Measurements from ENCODE around the gene EPS8.
"Not testable (repeated sequence)": the region's sequence is repeated elsewhere in the genome, so short reads cannot be mapped to it uniquely, and the experiment has no call there.

EPS8 gene

DNA sequence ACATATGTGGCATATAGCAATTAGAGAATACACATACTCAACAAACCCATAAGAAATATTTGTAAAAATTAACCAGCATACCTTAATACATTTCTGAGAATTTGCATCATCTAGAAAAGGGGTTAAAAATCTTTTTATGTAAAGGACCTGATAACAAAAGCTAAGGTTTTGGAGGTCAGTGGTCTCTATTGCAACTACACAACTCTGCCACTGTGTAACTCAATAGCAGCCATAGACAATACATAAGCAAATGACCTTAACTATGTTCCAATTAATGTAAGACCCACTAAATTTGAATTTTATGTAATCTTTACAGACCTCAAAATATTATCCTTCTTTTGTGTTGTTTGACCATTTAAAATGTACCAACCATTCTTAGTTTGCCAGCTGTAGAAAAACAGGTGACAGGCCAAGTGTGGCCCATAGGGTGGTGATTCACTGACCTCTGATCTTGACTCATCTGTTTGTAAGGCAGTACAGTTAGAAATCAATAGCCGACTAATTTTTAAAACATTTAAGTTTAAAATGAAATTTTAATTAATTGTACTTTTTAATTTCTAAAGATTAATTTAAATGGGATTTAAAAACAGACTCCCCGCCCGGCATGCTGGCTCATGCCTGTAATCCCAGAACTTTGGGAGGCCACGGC is 7.4 kb upstream of the EPS8 start:
- FAIRE-seq: no peak

DNA sequence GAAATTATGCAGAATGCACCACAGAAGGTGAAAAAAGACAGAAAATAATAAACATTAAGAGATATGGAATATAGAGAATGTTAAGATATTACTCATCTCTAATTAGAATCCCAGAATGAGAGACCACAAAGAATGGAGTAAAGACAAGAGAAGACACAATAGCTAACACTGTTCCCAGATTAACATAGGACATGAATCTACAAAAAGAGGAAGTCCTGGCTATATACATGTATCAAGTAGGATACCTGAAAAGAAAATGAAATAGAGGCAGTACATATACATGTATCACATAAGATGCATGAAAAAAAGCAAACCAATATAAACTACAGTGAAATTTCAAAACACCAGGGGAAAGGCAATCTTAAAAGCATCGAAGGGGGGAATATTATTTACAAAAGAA is 5.6 kb upstream of the EPS8 start:
- FAIRE-seq: no peak

- FAIRE-seq: no peak
These were observed 5.0 kb upstream of the EPS8 start for GRCh38 chr12:15794196-15794595.

DNA sequence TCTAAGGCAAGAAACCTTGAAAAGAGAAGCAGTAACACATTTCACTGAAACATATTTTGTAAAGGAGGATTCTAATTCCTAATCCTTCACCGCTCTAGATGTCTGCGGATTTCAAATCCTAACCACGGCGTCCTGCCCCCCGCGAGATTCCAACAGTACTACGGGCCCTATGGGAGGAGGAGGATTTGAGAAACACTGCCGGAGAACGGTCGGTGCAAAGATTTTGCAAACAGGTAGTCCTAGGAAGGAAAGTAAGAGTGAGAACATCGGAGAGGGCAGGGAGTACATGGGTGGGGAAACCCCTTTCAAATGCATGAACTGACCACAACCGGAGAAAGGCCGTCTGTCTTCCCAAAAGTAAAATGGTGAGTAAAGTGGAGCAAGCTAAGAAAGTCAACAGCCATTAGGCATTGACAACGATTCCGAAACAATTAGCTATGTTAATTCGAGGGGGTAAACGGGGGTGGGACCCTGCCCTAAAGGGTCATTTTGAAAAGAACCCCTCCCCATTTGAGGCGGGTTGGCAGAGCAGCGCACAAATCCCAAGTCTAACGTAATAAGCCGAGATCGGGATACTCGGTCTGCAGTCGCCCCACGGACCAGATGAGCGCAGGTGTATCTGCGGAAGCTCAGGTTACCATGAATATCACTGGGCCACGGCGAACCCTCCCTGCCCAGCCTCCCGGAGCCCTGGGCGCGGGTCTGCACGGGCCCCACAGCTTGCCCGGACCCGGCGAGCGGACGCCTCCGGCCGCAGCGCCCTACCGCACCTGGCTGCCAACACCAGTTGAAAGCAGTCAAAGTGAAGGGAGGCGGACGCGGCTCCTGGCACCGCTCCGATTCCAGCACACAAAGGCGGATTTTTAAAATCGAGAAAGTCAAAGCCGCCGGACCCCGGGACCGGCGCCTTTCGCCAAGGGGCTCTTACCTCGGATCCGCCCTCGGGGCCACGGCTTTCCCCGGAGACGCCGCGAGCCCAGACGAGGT is 662 bp downstream of the EPS8 start:
- no peak for FAIRE-seq

DNA sequence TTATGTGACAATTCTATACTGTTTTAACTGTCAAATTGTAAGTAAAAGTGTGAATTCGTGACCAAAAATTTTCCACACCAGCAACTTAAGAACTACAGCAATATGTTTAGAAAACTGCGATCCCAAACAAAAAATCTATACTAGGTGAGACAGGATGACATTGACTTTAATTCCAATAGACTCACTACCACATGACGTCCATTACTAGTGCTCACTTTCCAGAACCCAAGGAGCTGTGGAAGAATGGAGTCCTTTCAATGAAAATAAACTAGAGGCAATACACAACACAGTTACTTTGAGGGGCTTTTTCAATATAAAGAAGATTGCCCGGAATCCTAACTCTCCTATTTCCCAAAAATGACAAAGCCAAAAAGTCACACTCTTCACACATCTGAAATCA is 1.4 kb downstream of the EPS8 start:
- FAIRE-seq: no peak

GRCh38 chr12:15786772-15787171 is 2.4 kb downstream of the EPS8 start:
- no peak for FAIRE-seq

DNA sequence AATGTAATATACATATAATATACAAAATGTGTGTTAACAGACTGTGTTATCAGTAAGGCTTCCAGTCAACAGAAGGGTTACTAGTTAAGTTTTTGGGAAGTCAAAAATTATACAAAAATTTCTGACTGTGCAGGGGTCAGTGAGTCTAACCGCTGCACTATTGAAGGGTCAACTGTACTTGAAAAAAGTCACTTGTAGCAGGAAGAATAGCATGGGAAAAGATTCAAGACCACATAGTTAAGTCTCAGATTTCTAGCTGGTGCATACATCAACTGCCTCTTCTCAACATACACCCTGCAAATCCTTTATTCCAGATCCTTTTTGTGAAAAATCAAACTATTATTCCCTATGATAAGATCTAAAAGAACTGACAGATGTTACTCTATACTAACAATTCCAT is 5.9 kb downstream of the EPS8 start:
- FAIRE-seq: no peak

DNA sequence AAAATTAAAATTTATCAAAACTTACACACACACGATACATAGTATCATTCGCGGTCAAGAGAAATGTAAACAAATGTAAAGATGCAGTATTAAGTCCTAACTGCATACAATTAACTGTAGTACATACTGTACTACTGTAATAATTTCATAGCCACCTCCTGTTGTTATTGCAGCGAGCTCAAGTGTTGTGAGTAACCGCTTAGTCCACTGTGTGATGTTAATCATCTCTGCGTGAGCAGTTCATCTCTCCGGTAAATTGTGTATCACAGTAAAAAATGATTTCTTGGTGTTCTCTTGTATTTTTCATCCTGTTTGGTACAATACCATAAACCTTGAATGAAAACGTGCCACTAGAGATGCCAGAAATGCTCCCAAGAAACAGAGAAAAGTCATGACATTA is 6.5 kb downstream of the EPS8 start:
- FAIRE-seq: no peak

DNA sequence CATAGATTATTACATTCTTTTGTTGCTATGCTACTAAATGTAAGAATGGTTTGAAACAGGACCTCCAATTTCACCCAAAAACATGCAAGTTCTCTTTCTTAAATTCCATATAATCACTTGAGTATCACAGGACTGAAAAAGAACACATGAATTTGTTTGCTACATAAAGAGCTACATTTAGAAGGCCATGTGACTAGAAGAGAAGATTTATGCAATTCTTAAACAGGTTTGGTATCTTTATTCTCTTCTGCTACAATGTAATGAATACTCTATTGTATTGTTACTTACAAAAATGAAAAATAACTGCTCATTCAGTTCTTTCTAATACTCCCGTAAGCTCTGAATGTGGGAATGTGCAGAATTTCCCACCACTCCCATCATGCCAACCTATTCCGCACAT is 9.3 kb downstream of the EPS8 start:
- FAIRE-seq: no peak

GRCh38 chr12:15778126-15778525 is 11.1 kb downstream of the EPS8 start:
- FAIRE-seq: no peak

DNA sequence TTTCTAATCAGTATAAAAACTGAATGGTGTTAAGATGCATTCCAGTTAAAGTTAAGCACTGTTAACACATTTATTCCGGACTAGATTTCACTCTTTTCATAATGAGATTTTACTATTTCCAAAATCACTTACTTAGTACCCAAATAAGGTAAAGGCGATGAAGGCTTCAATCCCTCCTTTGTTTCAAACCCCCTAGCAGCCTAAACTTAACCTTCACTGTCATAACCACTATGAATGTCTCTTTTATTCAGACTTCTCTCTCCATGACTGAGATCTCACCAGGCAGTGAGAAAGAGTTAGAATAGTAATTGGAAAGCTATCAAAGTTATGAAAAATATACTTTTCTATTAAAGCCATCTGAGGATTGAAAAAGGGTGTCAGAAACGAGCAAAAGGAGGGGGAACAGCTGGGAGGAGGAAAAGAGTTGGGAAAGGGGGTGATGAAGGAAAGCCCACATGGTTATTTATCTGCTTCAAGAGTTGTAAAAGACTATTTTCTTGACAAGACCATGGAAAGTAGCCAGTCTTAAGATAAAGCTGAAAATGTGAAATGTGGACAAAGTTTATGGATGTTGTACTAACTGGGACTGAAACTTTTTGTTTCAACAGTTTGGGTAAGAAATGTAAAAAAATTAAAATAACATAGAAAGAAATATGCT is 11.7 kb downstream of the EPS8 start:
- FAIRE-seq: no peak

GRCh38 chr12:15776532-15776931 is 12.7 kb downstream of the EPS8 start:
- no peak for FAIRE-seq

DNA sequence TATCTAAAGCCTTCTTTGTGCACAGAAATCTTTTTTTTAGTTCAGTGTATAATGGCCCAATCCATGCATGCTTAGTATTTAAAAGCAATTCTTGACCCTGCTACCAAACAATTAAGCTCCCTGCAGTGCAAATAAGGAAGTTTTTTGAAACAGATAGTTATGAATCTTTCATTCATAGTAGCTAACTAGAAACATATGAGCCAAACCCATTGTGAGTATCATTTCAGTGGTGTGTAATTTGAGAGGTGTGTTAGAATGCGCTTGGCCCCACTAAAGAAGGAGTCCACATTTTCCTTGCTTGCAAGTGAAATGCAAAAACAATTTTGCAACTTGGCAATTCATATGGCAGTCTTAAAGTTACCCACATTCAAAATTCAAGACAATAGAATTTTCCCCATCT is 14.4 kb downstream of the EPS8 start:
- FAIRE-seq: no peak

DNA sequence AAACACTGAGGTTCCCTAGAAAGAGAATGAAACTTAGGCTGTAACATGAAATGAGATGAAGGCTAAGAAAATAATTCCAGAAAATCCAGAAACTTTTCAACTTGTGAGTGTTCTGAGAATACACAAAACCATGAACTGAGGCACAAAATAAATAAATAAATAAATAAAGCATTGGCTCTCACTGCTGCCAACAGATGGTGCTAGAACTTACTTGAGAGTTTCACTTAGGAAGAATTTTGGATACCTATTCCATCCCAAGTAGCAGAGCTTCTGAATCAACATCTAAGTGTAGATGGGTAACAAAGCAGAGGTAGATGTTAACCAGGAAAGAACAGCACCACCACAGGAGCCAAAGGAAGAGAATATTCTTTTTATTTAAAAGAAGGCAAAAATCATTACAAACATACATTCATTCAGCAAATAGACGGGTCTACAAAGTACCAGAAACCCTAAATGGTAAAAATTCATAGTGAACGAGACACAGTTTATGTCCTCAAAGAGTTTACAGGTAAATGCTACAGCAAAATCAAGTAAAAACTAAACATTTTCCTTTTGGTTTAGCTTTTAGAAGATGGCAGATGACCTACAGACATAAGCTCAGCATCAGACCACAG is 16.7 kb downstream of the EPS8 start:
- FAIRE-seq: peak; percentile 19

- FAIRE-seq: no peak
These were observed 18.6 kb downstream of the EPS8 start for GRCh38 chr12:15770581-15770980.

DNA sequence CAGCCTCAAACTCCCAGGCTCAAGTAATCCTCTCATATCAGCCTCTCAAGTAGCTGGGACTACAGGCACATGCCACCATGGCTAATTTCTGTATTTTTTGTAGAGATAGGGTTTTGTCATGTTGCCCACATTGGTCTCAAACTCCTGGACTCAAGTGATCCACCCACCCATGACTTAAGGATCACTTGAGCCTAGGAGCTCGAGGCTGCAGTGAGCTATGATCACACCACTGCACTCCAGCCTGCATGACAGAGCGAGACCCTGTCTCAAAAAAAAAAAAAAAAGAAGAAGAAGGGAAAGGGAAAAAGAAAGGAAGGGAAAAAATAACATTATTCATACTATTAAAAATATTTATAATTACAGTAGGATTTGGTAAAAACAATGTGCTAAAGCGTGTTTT is 19.2 kb downstream of the EPS8 start:
- no peak for FAIRE-seq

- FAIRE-seq: no peak
These were observed 19.6 kb downstream of the EPS8 start for GRCh38 chr12:15769586-15769985.

GRCh38 chr12:15767301-15767700 is 21.9 kb downstream of the EPS8 start:
- FAIRE-seq: no peak

DNA sequence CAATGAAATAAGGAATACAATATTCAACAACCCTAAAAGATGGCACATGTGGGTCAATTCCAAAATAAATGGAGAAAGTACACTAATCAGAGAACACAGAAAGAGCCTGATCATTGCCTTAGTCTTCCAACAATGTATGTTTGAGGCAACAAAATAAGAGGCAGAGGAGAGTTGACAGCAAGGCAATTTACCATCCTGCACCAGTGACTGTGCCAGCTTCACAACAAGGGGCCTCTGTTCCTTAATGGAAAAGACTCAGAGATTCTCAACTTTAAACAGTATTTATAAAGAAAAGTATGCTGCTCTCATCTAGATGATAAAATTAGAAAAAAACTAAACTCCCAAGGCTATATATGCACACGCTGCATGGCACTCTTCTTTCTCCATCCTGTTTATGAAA is 25.9 kb downstream of the EPS8 start:
- FAIRE-seq: no peak

DNA sequence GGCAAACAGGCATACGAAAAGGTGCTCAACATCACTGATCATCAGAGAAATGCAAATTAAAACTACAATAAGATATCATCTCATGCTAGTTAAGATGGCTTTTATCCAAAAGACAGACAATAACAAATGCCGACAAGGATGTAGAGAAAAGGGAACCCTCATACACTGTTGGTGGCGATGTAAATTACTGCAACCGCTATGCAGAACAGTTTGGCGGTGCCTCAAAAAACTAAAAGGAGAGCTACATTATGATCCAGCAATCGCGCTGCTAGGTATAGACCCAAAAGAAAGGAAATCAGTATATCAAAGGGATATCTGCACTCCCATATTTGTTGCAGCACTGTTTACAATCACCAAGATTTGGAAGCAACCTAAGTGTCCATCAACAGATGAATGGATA is 27.0 kb downstream of the EPS8 start:
- not testable (repeated sequence) for FAIRE-seq

GRCh38 chr12:15757553-15758255 is 31.5 kb downstream of the EPS8 start:
- no peak for FAIRE-seq

DNA sequence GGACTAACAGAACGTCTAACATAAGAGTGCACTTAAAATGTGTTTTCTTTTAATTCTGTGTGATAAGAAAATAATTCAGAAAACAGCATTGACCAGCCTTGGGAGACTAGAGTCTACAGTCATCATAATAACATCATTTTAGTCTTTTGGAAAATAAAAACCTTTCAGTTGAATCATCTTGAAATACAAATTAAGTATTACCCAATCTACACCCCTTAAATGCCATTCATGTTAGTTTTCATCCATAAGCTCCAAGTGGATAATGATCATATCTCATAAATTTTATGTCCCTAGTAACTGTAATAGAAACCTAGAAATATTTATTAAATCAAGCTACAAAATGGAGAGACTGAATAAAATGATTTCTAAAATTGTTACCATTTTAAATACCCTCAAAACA is 32.4 kb downstream of the EPS8 start:
- no peak for FAIRE-seq

GRCh38 chr12:15754233-15754632 is 35.0 kb downstream of the EPS8 start:
- FAIRE-seq: no peak

All from TTC549 (cell line).